ENCODE measurements around the gene RAB17.

GRCh38 chr2:237577458-237577857 is 13.1 kb downstream of the RAB17 start:
- TF ChIP-seq, protein P1, sequence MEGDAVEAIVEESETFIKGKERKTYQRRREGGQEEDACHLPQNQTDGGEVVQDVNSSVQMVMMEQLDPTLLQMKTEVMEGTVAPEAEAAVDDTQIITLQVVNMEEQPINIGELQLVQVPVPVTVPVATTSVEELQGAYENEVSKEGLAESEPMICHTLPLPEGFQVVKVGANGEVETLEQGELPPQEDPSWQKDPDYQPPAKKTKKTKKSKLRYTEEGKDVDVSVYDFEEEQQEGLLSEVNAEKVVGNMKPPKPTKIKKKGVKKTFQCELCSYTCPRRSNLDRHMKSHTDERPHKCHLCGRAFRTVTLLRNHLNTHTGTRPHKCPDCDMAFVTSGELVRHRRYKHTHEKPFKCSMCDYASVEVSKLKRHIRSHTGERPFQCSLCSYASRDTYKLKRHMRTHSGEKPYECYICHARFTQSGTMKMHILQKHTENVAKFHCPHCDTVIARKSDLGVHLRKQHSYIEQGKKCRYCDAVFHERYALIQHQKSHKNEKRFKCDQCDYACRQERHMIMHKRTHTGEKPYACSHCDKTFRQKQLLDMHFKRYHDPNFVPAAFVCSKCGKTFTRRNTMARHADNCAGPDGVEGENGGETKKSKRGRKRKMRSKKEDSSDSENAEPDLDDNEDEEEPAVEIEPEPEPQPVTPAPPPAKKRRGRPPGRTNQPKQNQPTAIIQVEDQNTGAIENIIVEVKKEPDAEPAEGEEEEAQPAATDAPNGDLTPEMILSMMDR (IDR thresholded peaks at IDR 0.05 in 8 of 11, conservative IDR thresholded peaks at IDR 0.05 in 3 of 11), result no peak
- no peak for TF ChIP-seq POLR2A (IDR thresholded peaks at IDR 0.05)
- no peak for TF ChIP-seq POLR2AphosphoS5 (IDR thresholded peaks at IDR 0.05)

Data from spleen (tissue), 7 donors.